Amniotic epithelial cell (primary cell): ENCODE measurements around the gene DENND4A.

Source experiments
- DNase-seq: peaks from one replicate; pipeline ENCODE4 v3.0.0-alpha.2; 2010; ENCODE audit warnings: low read depth

DENND4A gene

DNA sequence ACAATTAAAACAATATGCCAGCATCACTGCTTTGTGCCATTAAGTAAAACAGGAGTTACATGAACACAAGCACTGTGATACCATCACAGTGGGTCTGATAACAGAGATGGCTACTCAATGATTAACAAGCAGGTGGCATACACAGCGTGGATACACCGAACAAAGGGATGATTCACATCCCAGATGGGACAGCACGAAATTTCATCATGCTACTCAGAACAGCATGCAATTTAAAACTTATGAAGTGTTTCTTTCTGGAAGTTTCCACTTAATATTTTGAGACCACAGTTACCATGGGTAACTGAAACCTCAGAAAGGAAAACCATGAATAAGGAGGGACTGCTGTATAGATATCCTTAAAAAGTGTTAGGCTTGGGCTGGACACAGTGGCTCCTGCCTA, 125.8 kb downstream of the DENND4A start:
- peak; percentile 82 for DNase-seq

GRCh38 chr15:65663521-65663920, 128.6 kb downstream of the DENND4A start:
- DNase-seq = no peak

DNA sequence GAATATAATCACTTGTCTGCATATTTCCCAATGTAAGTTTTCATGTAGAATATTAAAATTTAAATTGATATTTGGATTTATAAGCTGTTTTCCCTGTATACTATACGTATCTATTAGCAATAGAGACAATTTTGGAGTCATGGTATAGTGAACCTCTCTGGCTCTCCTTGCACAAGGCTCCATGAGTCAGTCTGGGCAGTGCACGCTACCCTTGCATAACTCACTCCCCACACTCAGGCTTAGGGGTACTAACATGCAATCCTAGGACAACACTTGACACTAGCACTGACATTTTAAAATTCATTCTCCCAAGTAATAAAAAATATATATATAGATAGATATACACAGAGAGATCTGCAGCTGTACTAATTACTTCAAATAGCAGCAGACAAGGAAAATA, 131.2 kb downstream of the DENND4A start:
- peak; percentile 71 for DNase-seq

DNA sequence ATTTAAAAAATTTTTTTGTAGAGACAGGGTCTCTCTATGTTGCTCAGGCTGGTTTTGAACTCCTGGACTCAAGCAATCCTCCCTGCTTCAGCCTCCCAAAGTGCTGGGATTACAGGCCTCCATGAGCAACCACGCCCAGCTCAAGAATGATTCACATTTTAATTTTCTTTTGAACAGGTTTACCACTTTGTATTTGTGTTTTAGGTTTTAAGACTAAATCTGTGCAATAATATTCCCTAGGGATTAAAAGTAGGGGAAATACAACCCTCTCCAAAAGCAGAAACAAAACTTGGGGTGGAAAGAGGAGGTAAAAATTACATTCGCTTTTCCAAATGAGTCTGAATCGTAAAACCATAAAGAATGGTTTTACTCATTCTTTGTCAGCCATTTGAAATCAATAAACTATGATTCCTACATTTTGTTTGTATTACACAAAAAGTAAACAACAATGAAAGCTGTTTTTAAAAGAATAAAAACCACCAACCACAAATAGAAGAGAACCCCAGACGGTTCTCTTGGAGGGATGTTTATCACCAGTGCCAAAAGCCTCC, 132.5 kb downstream of the DENND4A start:
- no peak for DNase-seq

- DNase-seq = no peak
These were observed 136.6 kb downstream of the DENND4A start for GRCh38 chr15:65655457-65655856.

- DNase-seq = peak; percentile 27
These were observed 137.1 kb downstream of the DENND4A start for GRCh38 chr15:65655026-65655425.

GRCh38 chr15:65653801-65654521, 138.1 kb downstream of the DENND4A start:
- peak; percentile 57 for DNase-seq

DNA sequence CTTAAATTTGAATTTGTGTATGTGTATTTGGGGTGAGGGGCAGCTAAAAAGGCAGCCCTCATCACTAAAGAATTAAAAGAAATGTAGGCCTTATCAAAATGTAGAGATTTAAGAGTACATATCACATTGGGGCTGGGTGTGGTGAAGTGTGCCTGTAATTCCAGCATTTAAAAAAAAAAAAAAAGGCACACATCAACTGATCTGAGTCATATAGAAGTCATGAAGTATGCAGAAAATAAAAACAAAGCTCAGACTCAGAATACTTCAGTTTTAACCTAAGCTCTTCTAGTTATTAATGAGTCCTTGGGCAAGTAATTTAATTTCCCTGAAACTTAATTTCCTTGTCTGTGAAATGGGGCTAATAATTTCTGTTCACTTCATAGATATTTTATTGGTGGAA, 138.8 kb downstream of the DENND4A start:
- peak; percentile 46 for DNase-seq

- DNase-seq = no peak
These were observed 140.0 kb downstream of the DENND4A start for GRCh38 chr15:65651831-65652749.

- DNase-seq = no peak
These were observed 141.1 kb downstream of the DENND4A start for GRCh38 chr15:65651042-65651322.

DNA sequence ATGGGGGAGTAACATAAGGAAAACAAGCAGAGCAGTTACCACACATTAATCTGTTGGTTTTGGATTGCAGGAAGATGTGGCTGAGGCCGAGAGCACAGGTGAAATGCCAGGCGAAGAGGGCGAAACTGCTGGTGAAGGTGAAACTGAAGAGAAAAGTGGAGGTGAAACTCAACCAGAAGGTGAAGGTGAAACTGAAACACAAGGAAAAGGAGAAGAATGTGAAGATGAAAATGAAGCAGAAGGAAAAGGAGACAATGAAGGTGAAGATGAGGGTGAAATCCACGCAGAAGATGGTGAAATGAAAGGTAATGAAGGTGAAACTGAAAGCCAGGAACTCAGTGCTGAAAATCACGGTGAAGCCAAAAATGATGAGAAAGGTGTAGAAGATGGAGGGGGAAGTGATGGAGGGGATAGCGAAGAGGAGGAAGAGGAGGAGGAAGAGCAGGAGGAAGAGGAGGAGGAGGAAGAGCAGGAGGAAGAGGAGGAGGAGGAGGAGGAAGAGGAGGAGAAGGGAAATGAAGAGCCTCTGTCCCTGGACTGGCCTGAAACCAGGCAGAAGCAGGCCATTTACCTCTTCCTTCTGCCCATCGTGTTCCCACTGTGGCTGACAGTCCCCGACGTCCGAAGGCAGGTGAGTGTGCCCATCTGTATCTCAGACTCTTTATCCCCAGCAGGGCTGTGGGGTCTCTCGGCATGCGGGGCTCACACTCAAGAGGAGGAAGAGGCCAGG, 141.6 kb downstream of the DENND4A start:
- DNase-seq = no peak

DNA sequence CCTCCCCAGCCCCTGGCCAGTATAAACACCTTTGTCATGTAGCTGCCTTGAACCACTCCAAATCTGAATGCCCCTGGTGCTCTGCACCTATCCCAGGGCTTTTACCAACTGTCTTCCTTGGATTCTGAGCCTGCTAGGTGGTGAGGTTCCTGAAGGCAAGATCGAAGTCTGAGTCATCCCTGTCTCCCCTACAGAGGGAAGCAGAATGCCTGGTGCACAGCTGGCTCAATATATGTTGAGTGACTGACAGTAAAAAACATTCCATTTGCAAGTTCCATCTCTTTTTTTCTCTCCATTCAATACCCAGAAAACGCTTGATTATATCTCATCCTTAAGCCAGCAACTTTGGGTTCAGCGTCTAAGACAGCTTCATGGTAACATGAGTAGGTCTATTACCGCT, 145.6 kb downstream of the DENND4A start:
- DNase-seq = peak; percentile 24

- DNase-seq = no peak
These were observed 146.7 kb downstream of the DENND4A start for GRCh38 chr15:65645392-65645791.

- DNase-seq = no peak
These were observed 147.8 kb downstream of the DENND4A start for GRCh38 chr15:65644282-65644681.

GRCh38 chr15:65642594-65642993, 149.5 kb downstream of the DENND4A start:
- DNase-seq = no peak

- no peak for DNase-seq
These were observed 150.2 kb downstream of the DENND4A start for GRCh38 chr15:65641768-65642475.

GRCh38 chr15:65639509-65639908, 152.6 kb downstream of the DENND4A start:
- no peak for DNase-seq

DNA sequence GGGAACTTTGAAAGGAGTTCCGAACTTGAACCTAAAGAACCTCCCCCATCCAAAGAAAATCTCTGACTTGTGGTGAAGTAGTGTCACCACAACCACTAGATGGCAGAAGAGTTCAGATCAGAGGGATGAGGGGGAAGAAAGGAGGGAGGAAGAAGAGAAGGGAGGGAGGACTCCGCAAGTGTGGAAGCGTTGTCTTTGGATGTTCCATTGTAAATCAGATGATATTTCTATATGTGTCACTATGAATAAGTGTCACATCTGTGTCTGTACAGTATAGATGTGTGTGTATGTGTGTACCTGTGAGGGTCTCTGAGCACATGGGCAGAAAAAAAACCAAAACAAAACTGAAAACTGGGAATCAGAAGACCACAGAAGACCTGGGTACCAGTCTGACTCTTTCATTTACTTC, 153.4 kb downstream of the DENND4A start:
- DNase-seq = peak; percentile 80

DNA sequence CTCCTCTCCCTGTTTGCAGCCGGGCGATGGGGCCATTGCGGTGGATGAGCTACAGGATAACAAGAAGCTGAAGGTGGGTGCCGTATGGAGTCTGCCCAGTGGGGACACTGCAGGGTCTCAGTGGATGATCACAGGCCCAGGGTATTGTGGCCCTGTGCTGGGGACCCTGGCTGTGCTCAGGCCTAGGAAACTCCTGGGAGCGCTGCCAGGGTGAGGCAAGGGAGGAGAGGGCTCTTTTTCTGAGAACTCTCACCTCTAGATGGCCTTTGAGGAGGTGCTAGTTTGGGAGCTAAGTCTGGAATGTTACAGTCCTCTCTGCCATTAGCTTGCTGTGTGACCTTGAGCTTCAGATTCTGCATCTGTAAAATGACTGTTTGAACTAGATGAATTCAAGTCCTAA, 154.0 kb downstream of the DENND4A start:
- no peak for DNase-seq

DNA sequence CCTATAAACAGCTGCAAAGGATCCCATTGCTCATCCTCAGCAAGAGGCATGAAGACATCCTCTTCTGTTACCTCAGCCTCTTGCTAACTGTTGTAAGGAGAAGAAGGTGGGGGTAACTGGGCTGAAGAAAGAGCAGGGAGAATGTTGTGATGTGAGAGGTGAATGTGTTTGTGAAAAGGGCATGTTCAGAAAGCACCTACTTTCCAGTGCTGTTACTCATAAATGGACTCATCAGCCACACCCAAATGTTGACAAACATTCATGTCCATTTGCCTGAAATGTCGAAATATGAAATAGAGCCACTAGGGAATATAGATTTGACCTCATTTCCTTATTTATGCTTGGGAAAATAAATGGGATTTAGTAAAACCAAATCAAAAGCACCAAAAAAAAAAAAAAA, 157.7 kb downstream of the DENND4A start:
- DNase-seq = no peak

DNA sequence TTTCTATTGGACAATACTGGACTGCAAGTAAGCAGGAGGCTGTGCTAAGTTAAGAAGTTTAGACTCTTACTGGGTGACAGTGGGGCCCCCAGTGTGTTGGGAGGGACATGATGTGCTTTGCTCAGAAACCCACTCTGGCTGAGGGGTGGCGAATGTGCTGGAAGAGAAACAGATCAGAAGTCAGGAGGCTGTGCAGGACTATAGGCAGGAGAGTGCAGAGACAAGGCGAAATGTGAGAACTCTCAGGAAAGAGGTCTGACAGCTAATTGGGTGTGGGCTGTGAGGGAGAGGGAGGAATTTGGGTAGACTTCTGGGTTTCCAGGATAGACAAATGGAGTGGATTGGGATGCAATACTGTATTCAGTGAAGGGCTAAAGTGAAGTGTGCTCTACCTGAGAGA, 158.3 kb downstream of the DENND4A start:
- DNase-seq = no peak
